HG03558 (cell line): ENCODE data around the gene PRCD.

Source experiments
- ATAC-seq: cut with Tn5 transposase; IDR thresholded peaks from one replicate; pipeline ENCODE4 v1.9.1; 2021; ENCODE audit warnings: moderate number of reproducible peaks; ENCODE audit not compliant: unreplicated experiment; ENCODE audit errors: extremely low read depth

Gene PRCD

GRCh38 chr17:76537578-76538280, 2.1 kb upstream of the PRCD start, which contains the start of gene CYGB:
CYGB (minus strand) TSS chr17:76537709; CDS start chr17:76537542, 167 bp downstream.
- ATAC-seq: no peak

GRCh38 chr17:76538281-76538931, 1.4 kb upstream of the PRCD start:
- no peak for ATAC-seq

GRCh38 chr17:76538941-76539570, 788 bp upstream of the PRCD start:
- no peak for ATAC-seq

GRCh38 chr17:76540381-76541300, 797 bp downstream of the PRCD start:
- ATAC-seq: no peak

GRCh38 chr17:76541739-76542454, 2.1 kb downstream of the PRCD start:
- ATAC-seq: no peak

- ATAC-seq: no peak
These were observed 2.7 kb downstream of the PRCD start for GRCh38 chr17:76542566-76542971.

GRCh38 chr17:76542984-76543383, 3.1 kb downstream of the PRCD start:
- no peak for ATAC-seq

- ATAC-seq: no peak
These were observed 3.6 kb downstream of the PRCD start for GRCh38 chr17:76543482-76543825.

- no peak for ATAC-seq
These were observed 4.1 kb downstream of the PRCD start for GRCh38 chr17:76543826-76544545.

- ATAC-seq: no peak
These were observed 4.9 kb downstream of the PRCD start for GRCh38 chr17:76544546-76545365.

GRCh38 chr17:76545918-76546555, 6.2 kb downstream of the PRCD start:
- no peak for ATAC-seq

- no peak for ATAC-seq
These were observed 6.8 kb downstream of the PRCD start for GRCh38 chr17:76546556-76547182.

GRCh38 chr17:76547183-76547641, 7.4 kb downstream of the PRCD start:
- no peak for ATAC-seq

- ATAC-seq: no peak
These were observed 7.9 kb downstream of the PRCD start for GRCh38 chr17:76547642-76548202.

GRCh38 chr17:76548378-76549214, 8.8 kb downstream of the PRCD start:
- ATAC-seq: no peak

- ATAC-seq: no peak
These were observed 9.3 kb downstream of the PRCD start for GRCh38 chr17:76549215-76549518.
